GM18858 (cell line): ENCODE data around the gene PRKAA2.

Experiments used
- ATAC-seq: cut with Tn5 transposase; IDR thresholded peaks from one replicate; pipeline ENCODE4 v1.9.1; 2021; ENCODE audit not compliant: unreplicated experiment

PRKAA2 gene

GRCh38 chr1:56712150-56712549, 67.0 kb downstream of the PRKAA2 start:
- ATAC-seq, result no peak

GRCh38 chr1:56713112-56713511, 68.0 kb downstream of the PRKAA2 start:
- ATAC-seq, result no peak

DNA sequence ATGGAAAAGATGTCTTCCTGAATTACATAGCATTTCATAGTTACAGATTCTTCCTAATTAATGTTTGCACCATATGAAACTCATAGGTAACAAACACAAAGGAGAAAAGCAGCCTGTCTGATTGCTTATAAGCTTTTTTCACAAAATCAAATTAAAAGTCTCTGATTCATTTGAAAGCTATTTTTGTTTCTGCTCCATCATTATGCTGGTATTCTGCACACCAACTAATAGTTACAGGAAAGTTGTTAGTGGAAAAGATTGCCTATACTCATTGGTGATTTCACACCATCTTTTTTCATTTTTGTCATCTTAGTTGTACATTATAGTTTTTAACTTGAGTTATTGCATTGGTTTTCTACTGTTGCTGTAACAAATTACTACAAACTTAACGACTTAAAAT, 70.0 kb downstream of the PRKAA2 start:
- no peak for ATAC-seq

DNA sequence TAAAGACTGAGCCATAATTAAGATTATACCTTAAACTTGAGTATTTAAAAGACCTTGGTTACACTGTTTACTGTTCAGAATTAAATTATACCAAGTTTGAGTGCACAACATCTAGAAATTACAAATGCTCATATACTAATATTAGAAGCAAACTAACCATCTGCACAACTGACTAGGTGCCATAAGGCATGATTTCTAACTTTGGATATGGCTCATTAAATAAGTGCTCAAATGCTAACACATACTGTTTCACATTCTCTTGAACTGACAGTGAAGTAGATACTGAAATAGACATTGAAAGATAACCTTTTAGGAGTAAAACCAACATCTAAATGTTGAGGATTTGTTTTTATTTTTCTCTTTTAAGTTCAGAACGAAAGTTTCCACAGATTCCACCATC, 74.1 kb downstream of the PRKAA2 start:
- ATAC-seq, result no peak

DNA sequence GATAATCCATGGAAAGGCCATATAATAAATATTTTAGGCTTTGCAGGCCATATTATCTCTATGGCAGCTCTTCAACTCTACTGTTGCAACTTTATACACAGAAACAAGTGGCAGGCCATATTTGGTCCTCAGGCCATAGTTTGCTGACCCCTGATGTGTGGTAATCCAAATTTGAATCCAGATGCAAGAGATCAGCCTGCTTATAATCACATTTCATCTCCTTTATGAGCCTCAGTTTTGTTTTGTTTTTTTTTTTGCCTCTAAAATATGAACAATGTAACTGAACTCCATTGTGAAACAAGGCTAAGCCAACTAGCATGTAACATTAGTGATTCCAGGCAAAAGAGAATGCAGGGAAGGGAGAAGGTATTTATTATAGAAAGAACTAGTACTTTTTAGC, 81.6 kb downstream of the PRKAA2 start:
- no peak for ATAC-seq

- no peak for ATAC-seq
These were observed 83.8 kb downstream of the PRKAA2 start for GRCh38 chr1:56728964-56729363.

DNA sequence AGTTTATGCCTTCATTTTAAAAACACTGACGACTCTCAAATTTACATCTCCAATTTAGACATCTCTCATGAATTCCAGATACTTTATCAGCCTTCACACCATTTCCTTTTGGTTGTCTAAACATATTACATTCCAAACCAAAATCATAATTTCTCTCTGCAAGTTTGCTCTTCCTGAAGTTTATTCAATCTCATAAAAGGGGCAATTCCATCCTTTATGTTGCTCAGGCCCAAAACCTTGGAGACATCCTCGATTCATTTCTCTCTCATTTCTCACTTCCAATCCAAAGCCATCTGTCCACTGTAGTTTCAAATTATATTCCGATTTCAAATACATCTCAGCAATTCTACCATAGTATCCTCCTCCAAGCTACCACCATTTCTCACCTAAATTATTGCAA, 100.1 kb downstream of the PRKAA2 start:
- no peak for ATAC-seq

DNA sequence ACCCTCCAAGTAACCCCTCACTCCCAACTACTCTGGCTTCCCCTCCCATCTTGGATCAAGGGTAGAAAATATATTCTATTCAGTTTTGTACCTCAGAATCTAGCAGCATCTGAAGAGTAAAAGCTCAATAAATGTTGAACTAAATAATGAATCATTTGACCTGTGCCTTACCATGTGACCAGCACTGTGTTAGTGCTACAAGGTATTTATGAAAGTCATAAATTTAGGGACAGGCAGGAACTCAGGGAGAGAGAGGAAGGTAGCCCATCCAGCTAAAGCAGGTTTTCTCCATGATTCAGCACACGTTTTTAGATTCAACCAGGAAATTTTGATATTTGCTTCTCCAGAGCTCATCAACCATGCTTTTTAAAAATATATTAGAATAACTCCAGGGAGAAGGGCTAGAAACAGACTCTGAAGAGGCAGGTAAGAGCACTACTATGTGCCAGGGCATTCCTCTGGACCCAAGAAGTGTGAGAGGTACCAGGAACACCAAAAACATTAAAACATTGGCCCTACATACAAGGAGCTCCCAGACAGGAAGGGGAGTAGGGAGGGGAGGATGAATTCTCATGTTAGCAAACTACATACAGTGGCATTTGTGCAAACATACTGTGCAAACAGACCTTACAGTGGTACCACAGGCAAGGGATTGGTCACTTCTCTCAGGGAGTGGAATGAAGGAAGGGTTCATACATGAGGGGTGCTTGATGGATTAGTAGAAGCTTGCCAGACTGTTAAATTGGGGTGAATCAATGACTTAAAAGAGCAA, 109.8 kb downstream of the PRKAA2 start:
- ATAC-seq, result no peak

DNA sequence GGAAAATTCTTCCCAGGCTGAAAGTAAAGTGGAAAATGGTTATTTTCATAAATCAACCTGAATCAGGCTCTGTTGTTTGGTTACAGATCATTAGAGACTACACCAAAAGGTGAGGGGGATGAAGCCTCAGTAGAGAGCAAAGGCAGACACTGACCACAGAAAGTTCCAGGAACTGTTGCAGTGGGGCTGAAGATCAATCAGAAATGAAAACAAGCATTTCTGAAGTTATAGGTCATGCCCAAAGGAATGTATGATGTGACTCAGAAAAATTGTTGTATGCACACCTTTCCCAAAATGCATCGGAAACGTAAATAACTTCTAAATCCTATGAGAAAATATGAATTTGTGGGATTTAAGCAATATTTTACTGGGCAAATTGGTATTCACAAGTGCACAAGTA, 110.8 kb downstream of the PRKAA2 start:
- no peak for ATAC-seq

DNA sequence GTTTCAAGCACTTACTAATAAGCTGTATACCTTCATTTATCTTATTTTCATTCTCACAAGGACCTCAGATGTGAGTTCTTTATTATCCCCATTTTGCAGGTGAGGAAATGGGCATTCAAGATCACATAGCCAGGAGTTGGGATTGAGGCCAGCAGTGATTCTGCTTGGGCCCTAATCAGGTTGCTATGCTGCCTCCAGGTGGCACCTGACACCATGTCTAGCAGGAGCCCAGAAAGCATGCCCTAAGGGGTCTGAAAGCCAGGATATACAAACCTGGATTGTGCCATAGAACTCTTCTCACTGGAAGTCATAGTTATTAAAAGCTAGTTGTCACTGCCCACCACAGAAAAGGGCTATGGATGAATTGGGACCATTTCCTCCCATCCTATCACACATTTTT, 113.0 kb downstream of the PRKAA2 start:
- ATAC-seq, result no peak

DNA sequence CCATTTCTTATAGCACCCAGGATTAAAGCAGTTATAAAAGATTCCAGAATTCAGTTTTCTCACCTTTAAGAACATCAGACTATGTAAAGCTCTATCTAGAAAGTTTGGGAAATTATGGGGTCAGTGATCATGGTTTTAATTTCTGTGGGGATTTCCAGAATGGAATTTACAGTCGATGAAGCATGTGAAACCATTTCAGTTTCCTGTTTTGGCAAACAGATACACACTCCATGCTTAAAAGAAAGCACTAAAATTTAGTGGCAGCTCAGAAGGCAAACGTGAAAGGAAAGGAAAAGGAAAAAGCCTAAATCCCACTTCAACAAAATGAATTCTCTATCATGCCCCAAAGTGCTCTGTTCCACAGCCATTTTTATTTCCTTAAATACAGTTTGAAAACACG, 113.7 kb downstream of the PRKAA2 start:
- ATAC-seq, result no peak
